ENCODE measurements around the gene CFAP100.

CFAP100 gene

GRCh38 chr3:126419886-126420786, 25.4 kb downstream of the CFAP100 start:
- in situ Hi-C loops (cut with MboI; ENCODE audit: low sequenced_read_pairs) = no loop called here

- in situ Hi-C loops (cut with MboI; ENCODE audit: low sequenced_read_pairs) = no loop called here
Measured at GRCh38 chr3:126421573-126422119, 26.9 kb downstream of the CFAP100 start.

GRCh38 chr3:126422121-126422520, 27.4 kb downstream of the CFAP100 start:
- in situ Hi-C loops (cut with MboI; ENCODE audit: low sequenced_read_pairs) = no loop called here

GRCh38 chr3:126422571-126423091, 27.9 kb downstream of the CFAP100 start:
- in situ Hi-C loops (cut with MboI; ENCODE audit: low sequenced_read_pairs) = no loop called here

GRCh38 chr3:126423191-126424038, 28.7 kb downstream of the CFAP100 start:
- in situ Hi-C loops (cut with MboI; ENCODE audit: low sequenced_read_pairs) = no loop called here

GRCh38 chr3:126424039-126424717, 29.5 kb downstream of the CFAP100 start:
- in situ Hi-C loops (cut with MboI; ENCODE audit: low sequenced_read_pairs) = no loop called here

GRCh38 chr3:126424751-126425150, 30.0 kb downstream of the CFAP100 start:
- in situ Hi-C loops (cut with MboI; ENCODE audit: low sequenced_read_pairs) = no loop called here

GRCh38 chr3:126431103-126431534, 36.4 kb downstream of the CFAP100 start:
- in situ Hi-C loops (cut with MboI; ENCODE audit: low sequenced_read_pairs) = no loop called here

- in situ Hi-C loops (cut with MboI; ENCODE audit: low sequenced_read_pairs) = no loop called here
Measured at GRCh38 chr3:126432361-126433104, 37.8 kb downstream of the CFAP100 start.

GRCh38 chr3:126433105-126433430, 38.4 kb downstream of the CFAP100 start:
- in situ Hi-C loops (cut with MboI; ENCODE audit: low sequenced_read_pairs) = no loop called here

GRCh38 chr3:126433496-126434263, 39.0 kb downstream of the CFAP100 start:
- in situ Hi-C loops (cut with MboI; ENCODE audit: low sequenced_read_pairs) = no loop called here

- in situ Hi-C loops (cut with MboI; ENCODE audit: low sequenced_read_pairs) = no loop called here
Measured at GRCh38 chr3:126434264-126434590, 39.5 kb downstream of the CFAP100 start.

GRCh38 chr3:126434931-126435411, 40.3 kb downstream of the CFAP100 start:
- in situ Hi-C loops (cut with MboI; ENCODE audit: low sequenced_read_pairs) = no loop called here

- in situ Hi-C loops (cut with MboI; ENCODE audit: low sequenced_read_pairs) = no loop called here
Measured at GRCh38 chr3:126435456-126436315, 41.0 kb downstream of the CFAP100 start.

GRCh38 chr3:126436826-126437717, 42.4 kb downstream of the CFAP100 start:
- in situ Hi-C loops (cut with MboI; ENCODE audit: low sequenced_read_pairs) = no loop called here

GRCh38 chr3:126438186-126438585, 43.5 kb downstream of the CFAP100 start:
- in situ Hi-C loops (cut with MboI; ENCODE audit: low sequenced_read_pairs) = no loop called here

- in situ Hi-C loops (cut with MboI; ENCODE audit: low sequenced_read_pairs) = no loop called here
Measured at GRCh38 chr3:126438746-126439145, 44.0 kb downstream of the CFAP100 start.

All from hTERT RPE-1 (cell line).